NB4 (cell line): ENCODE measurements around the gene CDH4.

Experiments
- DNase-seq: peaks from one replicate; pipeline ENCODE4 v3.0.0; 2010; ENCODE audit warnings: low read depth
- H3K4me3 ChIP-seq: one replicate; pipeline ENCODE4 v1.5.1; 2011; ENCODE audit warnings: mild to moderate bottlenecking, low read depth, low read length, moderate library complexity
- MYC ChIP-seq: IDR thresholded peaks from 2 replicates; pipeline ENCODE4 v1.6.1; 2011; ENCODE audit warnings: low read depth, low read length
- POLR2A ChIP-seq: IDR thresholded peaks from 2 replicates; pipeline ENCODE4 v1.6.1; 2011; ENCODE audit warnings: mild to moderate bottlenecking; ENCODE audit not compliant: insufficient read length; ENCODE audit errors: extremely low read depth
- TF ChIP-seq, protein P1 (sequence below): IDR thresholded peaks from one replicate; pipeline ENCODE4 v1.5.1; 2012; ENCODE audit warnings: low read depth, low read length
- TF ChIP-seq, protein P2 (sequence below): IDR thresholded peaks from 2 replicates; pipeline ENCODE4 v1.6.1; 2011; ENCODE audit warnings: low read depth, low read length

Gene CDH4

DNA sequence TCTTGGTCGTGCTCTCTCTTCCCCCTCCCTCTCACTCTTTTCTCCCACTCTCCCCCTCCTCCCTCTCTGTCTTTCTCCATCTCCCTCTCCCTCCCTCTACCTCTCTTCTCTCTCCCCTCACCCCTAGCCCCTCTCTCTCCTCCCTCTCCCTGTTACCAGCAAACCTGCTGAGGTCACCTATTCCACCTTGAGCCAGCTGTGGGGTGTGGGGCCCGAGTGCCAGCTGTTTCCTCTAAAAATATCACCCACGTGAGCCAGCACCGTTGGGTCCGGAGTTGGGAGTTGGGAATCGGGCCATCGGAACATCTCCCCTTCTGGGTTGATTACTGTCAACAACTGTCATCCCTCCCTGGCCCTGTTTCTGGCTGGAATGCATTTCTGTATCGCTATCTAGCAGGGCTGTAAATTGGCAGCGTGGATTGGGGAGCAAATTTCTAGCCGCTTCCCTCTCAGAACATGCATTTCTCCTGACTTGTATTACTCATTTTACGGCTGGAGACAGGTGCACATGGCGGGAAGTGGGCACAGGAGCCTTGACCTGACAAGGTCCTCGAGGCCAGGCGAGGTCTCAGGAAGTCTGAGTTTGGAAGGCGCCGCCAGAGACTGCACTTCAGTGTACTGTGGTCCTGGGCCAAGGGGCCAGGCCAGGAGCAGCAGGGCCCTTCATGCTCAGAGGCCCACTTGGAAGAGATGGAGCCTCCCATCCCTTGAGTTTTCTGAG lies 165.3 kb downstream of the CDH4 start:
- TF ChIP-seq, protein P1, sequence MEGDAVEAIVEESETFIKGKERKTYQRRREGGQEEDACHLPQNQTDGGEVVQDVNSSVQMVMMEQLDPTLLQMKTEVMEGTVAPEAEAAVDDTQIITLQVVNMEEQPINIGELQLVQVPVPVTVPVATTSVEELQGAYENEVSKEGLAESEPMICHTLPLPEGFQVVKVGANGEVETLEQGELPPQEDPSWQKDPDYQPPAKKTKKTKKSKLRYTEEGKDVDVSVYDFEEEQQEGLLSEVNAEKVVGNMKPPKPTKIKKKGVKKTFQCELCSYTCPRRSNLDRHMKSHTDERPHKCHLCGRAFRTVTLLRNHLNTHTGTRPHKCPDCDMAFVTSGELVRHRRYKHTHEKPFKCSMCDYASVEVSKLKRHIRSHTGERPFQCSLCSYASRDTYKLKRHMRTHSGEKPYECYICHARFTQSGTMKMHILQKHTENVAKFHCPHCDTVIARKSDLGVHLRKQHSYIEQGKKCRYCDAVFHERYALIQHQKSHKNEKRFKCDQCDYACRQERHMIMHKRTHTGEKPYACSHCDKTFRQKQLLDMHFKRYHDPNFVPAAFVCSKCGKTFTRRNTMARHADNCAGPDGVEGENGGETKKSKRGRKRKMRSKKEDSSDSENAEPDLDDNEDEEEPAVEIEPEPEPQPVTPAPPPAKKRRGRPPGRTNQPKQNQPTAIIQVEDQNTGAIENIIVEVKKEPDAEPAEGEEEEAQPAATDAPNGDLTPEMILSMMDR, result no peak
- TF ChIP-seq, protein P2, sequence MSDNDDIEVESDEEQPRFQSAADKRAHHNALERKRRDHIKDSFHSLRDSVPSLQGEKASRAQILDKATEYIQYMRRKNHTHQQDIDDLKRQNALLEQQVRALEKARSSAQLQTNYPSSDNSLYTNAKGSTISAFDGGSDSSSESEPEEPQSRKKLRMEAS, result no peak
- no peak for TF ChIP-seq POLR2A
- TF ChIP-seq MYC, result no peak
- no peak for DNase-seq
- H3K4me3 ChIP-seq, result no peak overlapping the region

DNA sequence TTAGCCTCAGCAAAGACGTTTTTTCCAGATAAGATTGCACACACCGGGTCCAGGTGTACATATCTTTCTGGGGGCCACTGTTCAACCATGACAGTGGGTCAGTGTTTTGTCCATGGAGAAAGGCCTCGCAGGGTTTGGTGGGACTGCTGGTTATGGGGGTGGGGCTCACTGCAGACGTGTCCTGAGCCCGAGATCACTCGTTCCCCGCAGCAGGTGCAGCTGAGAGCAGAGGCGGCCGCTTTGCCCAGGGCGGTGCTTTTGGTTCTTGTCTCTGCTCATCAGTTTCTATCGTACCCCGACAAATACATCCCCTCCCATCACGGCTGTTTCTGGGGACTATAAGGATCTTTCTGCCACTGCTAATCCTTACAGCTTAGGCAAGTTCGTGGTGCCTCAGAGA lies 166.9 kb downstream of the CDH4 start:
- TF ChIP-seq POLR2A (no peak), MYC (no peak)
- TF ChIP-seq, protein P2, result no peak
- TF ChIP-seq, protein P1, result no peak
- no peak for DNase-seq

DNA sequence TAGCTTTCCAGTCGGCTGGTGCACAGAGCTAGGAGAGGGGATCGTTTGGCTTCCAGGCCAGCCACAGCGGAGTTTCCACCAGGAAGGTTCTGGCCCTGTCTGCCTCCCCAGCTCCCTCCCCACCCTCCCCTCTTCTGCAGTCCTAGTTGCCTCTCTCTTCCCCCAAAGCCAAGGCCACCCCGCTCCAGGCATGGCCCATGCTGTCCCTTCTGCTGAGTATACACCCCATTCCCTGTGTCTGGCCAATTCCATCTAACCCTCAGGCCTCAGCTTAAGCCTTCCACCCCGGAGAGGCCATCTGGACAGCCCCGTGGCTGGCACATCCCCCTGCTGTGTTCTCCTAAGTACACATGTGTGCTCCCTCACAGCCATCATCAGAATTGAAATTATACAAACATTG lies 167.4 kb downstream of the CDH4 start:
- no peak for TF ChIP-seq MYC
- TF ChIP-seq, protein P1, result no peak
- TF ChIP-seq, protein P2, result no peak
- TF ChIP-seq POLR2A, result no peak
- no peak overlapping the region for H3K4me3 ChIP-seq
- DNase-seq, result no peak

More for the DNA sequence above, 166.9 kb downstream of the CDH4 start:
- no peak overlapping the region for H3K4me3 ChIP-seq

DNA sequence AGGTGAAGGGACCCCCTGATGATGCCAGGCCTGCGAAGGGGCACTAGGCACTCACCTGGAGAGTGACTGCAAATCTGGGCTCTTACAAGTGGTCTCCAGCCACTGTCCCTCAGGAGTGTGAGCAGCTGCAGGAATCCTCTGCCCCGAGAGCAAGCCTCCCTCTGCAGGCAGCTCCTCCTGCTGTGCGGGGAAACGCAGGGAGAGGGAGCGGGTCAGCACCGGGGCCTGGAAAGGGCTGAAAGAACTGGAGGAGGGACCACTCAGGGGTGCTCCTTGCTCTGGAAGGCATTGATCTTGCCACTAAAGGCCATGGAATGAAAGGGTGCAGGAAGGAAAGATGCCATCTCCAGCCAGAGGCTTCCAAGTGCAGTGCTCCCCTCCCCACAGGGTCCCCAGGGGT lies 168.0 kb downstream of the CDH4 start:
- no peak overlapping the region for H3K4me3 ChIP-seq
- DNase-seq, result no peak
- no peak for TF ChIP-seq MYC
- TF ChIP-seq, protein P2, result no peak
- TF ChIP-seq, protein P1, result no peak
- no peak for TF ChIP-seq POLR2A

DNA sequence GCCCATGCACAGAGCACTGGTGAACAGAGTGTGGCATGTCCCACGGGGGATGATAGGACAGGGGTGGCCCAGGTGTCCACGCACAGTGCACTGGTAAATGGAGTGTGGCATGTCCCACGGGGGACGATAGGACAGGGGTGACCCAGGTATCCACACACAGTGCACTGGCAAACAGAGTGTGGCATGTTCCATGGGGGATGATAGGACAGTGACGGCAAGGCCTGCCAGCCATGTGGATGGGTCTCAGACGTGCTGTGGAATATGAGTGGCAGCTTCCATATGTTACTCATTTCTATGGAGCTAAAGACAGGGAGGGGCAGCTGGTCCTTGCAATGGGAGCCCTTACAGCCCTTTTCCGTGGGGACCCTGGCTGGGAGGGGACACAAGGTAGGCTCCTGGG lies 168.7 kb downstream of the CDH4 start:
- TF ChIP-seq, protein P1, result no peak
- no peak for TF ChIP-seq MYC
- TF ChIP-seq, protein P2, result no peak
- no peak for TF ChIP-seq POLR2A
- no peak for DNase-seq
- H3K4me3 ChIP-seq, result no peak overlapping the region
